ENCODE data around the gene MORN1. TPM values are rescaled to one million over a fixed set of nuclear protein-coding genes. Genes with fewer than 3 reads are reported as not detected.

The MORN1 gene
- total and polyA plus RNA-seq, 2 donors (not counting 3 experiments of a cell fraction or from before 2014, with no cell fraction given), result 4.3 to 6.4 TPM

DNA sequence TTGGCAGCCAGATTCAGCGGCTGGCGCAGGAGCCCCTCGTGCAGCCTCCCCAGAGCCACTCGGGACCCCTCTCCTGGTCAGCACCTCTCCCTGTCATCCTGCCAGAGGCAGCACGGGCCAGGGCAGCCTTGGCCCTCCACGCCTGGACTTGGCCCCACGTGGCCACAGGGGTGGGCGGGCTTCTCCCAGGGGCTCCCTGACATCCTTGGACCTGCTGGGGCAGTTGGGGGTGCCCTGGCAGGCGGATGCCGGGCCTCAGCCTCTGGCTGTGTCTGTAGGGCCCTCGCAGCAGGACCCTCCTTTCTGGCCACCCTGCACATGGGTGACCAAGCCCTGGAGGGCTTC is 60.2 kb downstream of the MORN1 start:
- FAIRE-seq, result no peak
- Histone ChIP-seq H4K20me1 (replicated peaks; ENCODE audit: control insufficient read depth, extremely low read depth, insufficient read depth, low read length) (no peaks in the 10 kb centered on the region), H3K27me3 (ENCODE audit: control insufficient read depth in 2 of 2, insufficient read depth in 2 of 2, low read length in 2 of 2) (no peaks in the 10 kb centered on the region), H3K4me1 (ENCODE audit: control insufficient read depth, extremely low read depth, insufficient read depth, low read length) (no peaks in the 10 kb centered on the region), H3K27ac (ENCODE audit: insufficient read depth, low read depth, low read length) (no peak overlapping the region), H3K9ac (replicated peaks; ENCODE audit: extremely low read depth, insufficient read depth, low read length) (no peak overlapping the region), H3K9me3 (replicated peaks; ENCODE audit: control insufficient read depth, insufficient read depth, low read length) (no peaks in the 10 kb centered on the region), H3K4me2 (ENCODE audit: insufficient read depth, low read length) (no peak overlapping the region), H3K36me3 (ENCODE audit: control insufficient read depth in 2 of 2, extremely low read depth in 1 of 2, insufficient read depth in 2 of 2, low read length in 2 of 2) (no peaks in the 10 kb centered on the region), H2AFZ (ENCODE audit: low read depth, low read length) (no peak overlapping the region), H3K9me1 (replicated peaks; ENCODE audit: control insufficient read depth, extremely low read depth, insufficient read depth, low read length) (no peaks in the 10 kb centered on the region), H3K4me3 (replicated peaks in 1 of 3; ENCODE audit: insufficient read depth in 1 of 3, low read depth in 1 of 3, low read length in 3 of 3) (no peak overlapping the region), H3K79me2 (ENCODE audit: control insufficient read depth, insufficient read depth, low read length) (no peaks in the 10 kb centered on the region)
- ChIA-PET POLR2A (no interaction called here), CTCF (interaction anchor here (1.2 kb wide), 1 partner anchor 127 kb away, joined by 3 read pairs; no protein-coding TSS in a partner anchor)
- intact Hi-C loops (cut with micrococcal nuclease) (no loop called here), dilution Hi-C loops (cut with MboI; ENCODE audit: extremely low pct_ligation_motif_present, low sequenced_read_pairs) (no loop called here)
- TF ChIP-seq MYC (IDR thresholded peaks at IDR 0.05; ENCODE audit: low read depth, low read length) (no peak), POLR2A (IDR thresholded peaks at IDR 0.05; ENCODE audit: low read depth, low read length) (no peak), FOS (IDR thresholded peaks at IDR 0.05; ENCODE audit: borderline replicate concordance, insufficient read depth, low read length) (no peak), EZH2 (IDR thresholded peaks at IDR 0.05; ENCODE audit: borderline replicate concordance, low read depth, low read length, severe bottlenecking) (no peak), JUN (IDR thresholded peaks at IDR 0.05; ENCODE audit: borderline replicate concordance, insufficient read depth, insufficient read length, low read depth) (no peak), POLR2AphosphoS5 (IDR thresholded peaks at IDR 0.05; ENCODE audit: insufficient read depth, low read depth, low read length) (no peak), GATA2 (IDR thresholded peaks at IDR 0.05; ENCODE audit: insufficient read depth, insufficient read length, low read depth, low read length) (no peak)
- TF ChIP-seq, protein P1, sequence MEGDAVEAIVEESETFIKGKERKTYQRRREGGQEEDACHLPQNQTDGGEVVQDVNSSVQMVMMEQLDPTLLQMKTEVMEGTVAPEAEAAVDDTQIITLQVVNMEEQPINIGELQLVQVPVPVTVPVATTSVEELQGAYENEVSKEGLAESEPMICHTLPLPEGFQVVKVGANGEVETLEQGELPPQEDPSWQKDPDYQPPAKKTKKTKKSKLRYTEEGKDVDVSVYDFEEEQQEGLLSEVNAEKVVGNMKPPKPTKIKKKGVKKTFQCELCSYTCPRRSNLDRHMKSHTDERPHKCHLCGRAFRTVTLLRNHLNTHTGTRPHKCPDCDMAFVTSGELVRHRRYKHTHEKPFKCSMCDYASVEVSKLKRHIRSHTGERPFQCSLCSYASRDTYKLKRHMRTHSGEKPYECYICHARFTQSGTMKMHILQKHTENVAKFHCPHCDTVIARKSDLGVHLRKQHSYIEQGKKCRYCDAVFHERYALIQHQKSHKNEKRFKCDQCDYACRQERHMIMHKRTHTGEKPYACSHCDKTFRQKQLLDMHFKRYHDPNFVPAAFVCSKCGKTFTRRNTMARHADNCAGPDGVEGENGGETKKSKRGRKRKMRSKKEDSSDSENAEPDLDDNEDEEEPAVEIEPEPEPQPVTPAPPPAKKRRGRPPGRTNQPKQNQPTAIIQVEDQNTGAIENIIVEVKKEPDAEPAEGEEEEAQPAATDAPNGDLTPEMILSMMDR (IDR thresholded peaks at IDR 0.05; ENCODE audit: extremely low read depth in 1 of 2, insufficient read depth in 1 of 2, low read depth in 1 of 2, low read length in 2 of 2), result no peak
- TF ChIP-seq, protein P2, sequence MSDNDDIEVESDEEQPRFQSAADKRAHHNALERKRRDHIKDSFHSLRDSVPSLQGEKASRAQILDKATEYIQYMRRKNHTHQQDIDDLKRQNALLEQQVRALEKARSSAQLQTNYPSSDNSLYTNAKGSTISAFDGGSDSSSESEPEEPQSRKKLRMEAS (IDR thresholded peaks at IDR 0.05; ENCODE audit: insufficient read depth, insufficient read length), result no peak
- no TSS peak for BruUV-seq (replicated peaks)
- DNase-seq (ENCODE audit: low read depth, low spot score), result no peak
